Measurements from ENCODE around the gene CYFIP1. TPM values are rescaled to one million over a fixed set of nuclear protein-coding genes. Genes with fewer than 3 reads are reported as not detected.

The CYFIP1 gene
- polyA plus RNA-seq, 3 donors: 47.1 to 85.5 (median 63.8) TPM

GRCh38 chr15:22927761-22928160, 52.4 kb downstream of the CYFIP1 start:
- peaks cover 0 to 2% (median 0%) of the 10 kb centered on the region in 3 donors for H3K27me3 Mint-ChIP-seq (ENCODE audit: low read depth in 3 of 3)
- H3K9ac ChIP-seq (ENCODE audit: insufficient read depth, low read length, poor library complexity, severe bottlenecking): no peak overlapping the region
- WGBS (ENCODE audit: insufficient coverage): 93% methylated on average over 25 of the region's 25 CpGs
- H3K4me1 ChIP-seq (ENCODE audit: control insufficient read depth in 1 of 2, insufficient read depth in 2 of 2, low read length in 2 of 2): no peaks in the 10 kb centered on the region
- H3K4me3 Mint-ChIP-seq: no peak overlapping the region
- no peaks in the 10 kb centered on the region for H3K79me2 ChIP-seq (ENCODE audit: insufficient read depth, low read length)
- peaks cover 36 to 77% of the 10 kb centered on the region in 2 donors for H3K36me3 ChIP-seq (replicated peaks in 1 of 2; ENCODE audit: control insufficient read depth in 1 of 2, insufficient read depth in 2 of 2, low read length in 2 of 2)
- no peak overlapping the region for H3K27ac ChIP-seq (ENCODE audit: low read depth in 1 of 2, low read length in 2 of 2)
- no peaks in the 10 kb centered on the region for H3K4me1 Mint-ChIP-seq
- H3K4me3 ChIP-seq (replicated peaks in 1 of 3; ENCODE audit: low read depth in 2 of 3, low read length in 3 of 3): no peak overlapping the region
- no peaks in the 10 kb centered on the region for H3K9me3 ChIP-seq (replicated peaks in 1 of 2; ENCODE audit: control insufficient read depth in 1 of 2, insufficient read depth in 1 of 2, low read length in 2 of 2)
- H3K4me2 ChIP-seq (replicated peaks; ENCODE audit: extremely low read depth, low read length, poor library complexity, severe bottlenecking): no peak overlapping the region
- DNase-seq: no peak
- no peak overlapping the region for H2AFZ ChIP-seq (ENCODE audit: insufficient read depth, low read depth, low read length, poor library complexity, severe bottlenecking)
- peaks cover 47 to 91% of the 10 kb centered on the region in 2 donors for H3K36me3 Mint-ChIP-seq
- TF ChIP-seq CTCF (IDR thresholded peaks at IDR 0.05): no peak
- intact Hi-C loops (cut with micrococcal nuclease): no loop called here
- H3K27me3 ChIP-seq (ENCODE audit: control insufficient read depth in 2 of 2, insufficient read depth in 2 of 2, low read length in 2 of 2): no peaks in the 10 kb centered on the region
- peaks cover 0 to 2% (median 0%) of the 10 kb centered on the region in 7 donors for H3K9me3 Mint-ChIP-seq
- no peak overlapping the region for H3K27ac Mint-ChIP-seq
- H4K20me1 ChIP-seq (ENCODE audit: insufficient read depth, low read length): no peaks in the 10 kb centered on the region

- Histone ChIP-seq H3K9me3 (replicated peaks in 1 of 2; ENCODE audit: control insufficient read depth in 1 of 2, insufficient read depth in 1 of 2, low read length in 2 of 2) (no peaks in the 10 kb centered on the region), H3K4me2 (replicated peaks; ENCODE audit: extremely low read depth, low read length, poor library complexity, severe bottlenecking) (no peak overlapping the region), H3K27me3 (ENCODE audit: control insufficient read depth in 2 of 2, insufficient read depth in 2 of 2, low read length in 2 of 2) (no peaks in the 10 kb centered on the region), H3K79me2 (ENCODE audit: insufficient read depth, low read length) (no peaks in the 10 kb centered on the region), H3K4me1 (ENCODE audit: control insufficient read depth in 1 of 2, insufficient read depth in 2 of 2, low read length in 2 of 2) (no peaks in the 10 kb centered on the region), H2AFZ (ENCODE audit: insufficient read depth, low read depth, low read length, poor library complexity, severe bottlenecking) (no peak overlapping the region), H3K36me3 (replicated peaks in 1 of 2; ENCODE audit: control insufficient read depth in 1 of 2, insufficient read depth in 2 of 2, low read length in 2 of 2) (peaks cover 25 to 69% of the 10 kb centered on the region in 2 donors), H3K27ac (ENCODE audit: low read depth in 1 of 2, low read length in 2 of 2) (no peak overlapping the region), H4K20me1 (ENCODE audit: insufficient read depth, low read length) (peaks cover 3% of the 10 kb centered on the region), H3K9ac (ENCODE audit: insufficient read depth, low read length, poor library complexity, severe bottlenecking) (no peak overlapping the region), H3K4me3 (replicated peaks in 1 of 3; ENCODE audit: low read depth in 2 of 3, low read length in 3 of 3) (no peak overlapping the region)
- intact Hi-C loops (cut with micrococcal nuclease): no loop called here
- over 99% methylated on average over 16 of the region's 17 CpGs for WGBS (ENCODE audit: insufficient coverage)
- Mint-ChIP-seq H3K36me3 (peaks cover 44 to 87% of the 10 kb centered on the region in 2 donors), H3K4me1 (no peaks in the 10 kb centered on the region), H3K27ac (no peak overlapping the region), H3K4me3 (no peak overlapping the region), H3K27me3 (ENCODE audit: low read depth in 3 of 3) (peaks cover 0 to 2% (median 0%) of the 10 kb centered on the region in 3 donors), H3K9me3 (peaks cover 0 to 2% (median 0%) of the 10 kb centered on the region in 7 donors)
- DNase-seq: no peak
- TF ChIP-seq CTCF (IDR thresholded peaks at IDR 0.05): no peak
Observed at GRCh38 chr15:22925875-22926274, 54.3 kb downstream of the CYFIP1 start.
